ENCODE results near the gene CD96. TPM values are rescaled to one million over a fixed set of nuclear protein-coding genes. Genes with fewer than 3 reads are reported as not detected.

The CD96 gene
- total and polyA plus RNA-seq, 2 experiments from 2014 or later: 0.91 TPM; not detected in 1

- TF ChIP-seq CTCF (conservative IDR thresholded peaks at IDR 0.05; ENCODE audit: low read depth in 2 of 2) (no peak), STAT1 (IDR thresholded peaks at IDR 0.05; ENCODE audit: unreplicated experiment) (no peak), POLR2AphosphoS5 (IDR thresholded peaks at IDR 0.05; ENCODE audit: low read depth) (no peak), EZH2 (IDR thresholded peaks at IDR 0.05; ENCODE audit: low read depth, unreplicated experiment) (no peak), ZNF331 (CRISPR knock-in tag; IDR thresholded peaks at IDR 0.05; ENCODE audit: low read depth) (no peak), ZNF114 (CRISPR knock-in tag; IDR thresholded peaks at IDR 0.05) (no peak), JUNB (IDR thresholded peaks at IDR 0.05; ENCODE audit: unreplicated experiment) (no peak), NANOG (IDR thresholded peaks at IDR 0.05; ENCODE audit: borderline replicate concordance) (no peak), REST (IDR thresholded peaks at IDR 0.05; ENCODE audit: unreplicated experiment) (no peak), EZH2phosphoT487 (IDR thresholded peaks at IDR 0.05; ENCODE audit: unreplicated experiment) (no peak), CREB1 (CRISPR knock-in tag; IDR thresholded peaks at IDR 0.05; ENCODE audit: low read depth) (no peak), ETS1 (IDR thresholded peaks at IDR 0.05) (no peak)
These were observed 158.1 kb downstream of the CD96 start (continued) for GRCh38 chr3:111700054-111700453.

- no peak for ATAC-seq
- Mint-ChIP-seq H3K9me3 (no peaks in the 10 kb centered on the region), H3K4me3 (no peak overlapping the region), H3K27ac (no peak overlapping the region), H3K27me3 (ENCODE audit: insufficient read depth, low read depth, poor library complexity) (peaks cover 1% of the 10 kb centered on the region), H3K4me1 (peaks cover 17% of the 10 kb centered on the region; the same call in 2 of the 3 replicates), H3K36me3 (ENCODE audit: low read depth) (no peaks in the 10 kb centered on the region)
- Histone ChIP-seq H3K79me2 (replicated peaks; ENCODE audit: insufficient read depth) (no peaks in the 10 kb centered on the region), H3K4me3 (no peak overlapping the region), H3K27me3 (ENCODE audit: insufficient read depth) (no peaks in the 10 kb centered on the region), H3K4me2 (no peak overlapping the region), H3F3A (replicated peaks; ENCODE audit: low read depth) (no peaks in the 10 kb centered on the region), H3K36me3 (ENCODE audit: insufficient read depth) (no peaks in the 10 kb centered on the region), H3K27ac (ENCODE audit: low read depth) (no peak overlapping the region), H3K4me1 (ENCODE audit: insufficient read depth) (0 out of 2 replicates have a peak, but pooled peaks cover 3% of the 10 kb centered on the region), H4K20me1 (replicated peaks; ENCODE audit: insufficient read depth) (no peaks in the 10 kb centered on the region), H2AFZ (no peak overlapping the region), H3K9me2 (ENCODE audit: insufficient read depth) (no peaks in the 10 kb centered on the region; the same call in 1 of the 2 replicates)
- no peak for DNase-seq (ENCODE audit: low spot score)
- no peak for TF ChIP-seq EZH2phosphoT487 (IDR thresholded peaks at IDR 0.05; ENCODE audit: unreplicated experiment)
- no peak for TF ChIP-seq NANOG (IDR thresholded peaks at IDR 0.05; ENCODE audit: borderline replicate concordance)
- no peak for TF ChIP-seq JUNB (IDR thresholded peaks at IDR 0.05; ENCODE audit: unreplicated experiment)
- no peak for TF ChIP-seq ETS1 (IDR thresholded peaks at IDR 0.05)
- no peak for TF ChIP-seq EZH2 (IDR thresholded peaks at IDR 0.05; ENCODE audit: low read depth, unreplicated experiment)
These were observed 159.4 kb downstream of the CD96 start for GRCh38 chr3:111701292-111701906.

All from GM23338 (cell line).